ENCODE data around the gene MAP1LC3B2.

Gene MAP1LC3B2

GRCh38 chr12:116597886-116598285 lies 38.7 kb downstream of the MAP1LC3B2 start:
- no peak for DNase-seq

GRCh38 chr12:116598311-116599284 lies 39.4 kb downstream of the MAP1LC3B2 start:
- no peak for DNase-seq

- DNase-seq, result peak; percentile 61
Observed at GRCh38 chr12:116599285-116600136, 40.3 kb downstream of the MAP1LC3B2 start.

- DNase-seq, result no peak
Observed at GRCh38 chr12:116600959-116601918, 42.1 kb downstream of the MAP1LC3B2 start.

- no peak for DNase-seq
Observed at GRCh38 chr12:116601933-116602810, 43.0 kb downstream of the MAP1LC3B2 start.

- no peak for DNase-seq
Observed at GRCh38 chr12:116603546-116604177, 44.5 kb downstream of the MAP1LC3B2 start.

GRCh38 chr12:116604178-116604895 lies 45.2 kb downstream of the MAP1LC3B2 start:
- DNase-seq, result no peak

- DNase-seq, result no peak
Observed at GRCh38 chr12:116604951-116605641, 45.9 kb downstream of the MAP1LC3B2 start.

- DNase-seq, result no peak
Observed at GRCh38 chr12:116606397-116606796, 47.2 kb downstream of the MAP1LC3B2 start.

- no peak for DNase-seq
Observed at GRCh38 chr12:116607039-116607438, 47.9 kb downstream of the MAP1LC3B2 start.

GRCh38 chr12:116609319-116610114 lies 50.3 kb downstream of the MAP1LC3B2 start:
- DNase-seq, result no peak

- no peak for DNase-seq
Observed at GRCh38 chr12:116610971-116611541, 51.9 kb downstream of the MAP1LC3B2 start.

- no peak for DNase-seq
Observed at GRCh38 chr12:116612436-116612835, 53.3 kb downstream of the MAP1LC3B2 start.

GRCh38 chr12:116613256-116613655 lies 54.1 kb downstream of the MAP1LC3B2 start:
- no peak for DNase-seq

- DNase-seq, result no peak
Observed at GRCh38 chr12:116614194-116614915, 55.2 kb downstream of the MAP1LC3B2 start.

GRCh38 chr12:116615141-116615861 lies 56.1 kb downstream of the MAP1LC3B2 start:
- no peak for DNase-seq

All from NCI-H774 (cell line).